Astrocyte of the spinal cord (primary cell): ENCODE measurements around the gene SETD2.

Source experiments
- DNase-seq: peaks from one replicate; pipeline ENCODE4 v3.0.0; 2011; ENCODE audit warnings: low read depth, low spot score
- H3K4me3 ChIP-seq: 2 replicates; pipeline ENCODE4 v1.5.1; 2011; ENCODE audit warnings: low read depth, mild to moderate bottlenecking, low read length, moderate library complexity
- CTCF ChIP-seq: IDR thresholded peaks from 2 replicates; pipeline ENCODE4 v1.5.1; 2012; ENCODE audit warnings: low read depth, mild to moderate bottlenecking, low read length, inconsistent platforms
- in situ Hi-C: cut with HindIII; loops from 2 replicates; pipeline ENCODE4 v1.10.0; 2017; ENCODE audit warnings: low sequenced_read_pairs

The SETD2 gene

DNA sequence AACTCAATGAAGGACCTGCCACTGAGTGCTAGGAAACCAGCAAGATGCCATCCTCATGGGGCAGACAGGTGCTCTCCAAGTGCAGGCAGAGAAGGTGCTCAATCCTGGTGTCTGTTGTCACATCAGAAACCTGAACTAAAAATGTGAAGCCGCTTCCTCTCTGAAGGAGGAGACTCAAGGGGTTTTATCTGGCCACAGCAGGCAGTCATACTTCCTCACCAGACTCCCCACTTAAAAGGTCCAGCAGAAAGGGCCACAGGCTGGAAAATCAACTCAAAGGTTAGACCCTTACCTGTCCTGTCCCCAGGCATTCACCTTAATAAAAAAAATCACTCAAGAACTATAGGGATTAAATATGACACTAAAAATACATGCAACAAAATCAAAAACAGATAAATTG lies 192.2 kb downstream of the SETD2 start:
- no peak for TF ChIP-seq CTCF
- no peak overlapping the region for H3K4me3 ChIP-seq
- in situ Hi-C loops = no loop called here
- no peak for DNase-seq

GRCh38 chr3:46971151-46971550 lies 192.8 kb downstream of the SETD2 start:
- H3K4me3 ChIP-seq = no peak overlapping the region
- in situ Hi-C loops = no loop called here
- no peak for TF ChIP-seq CTCF
- DNase-seq = no peak

DNA sequence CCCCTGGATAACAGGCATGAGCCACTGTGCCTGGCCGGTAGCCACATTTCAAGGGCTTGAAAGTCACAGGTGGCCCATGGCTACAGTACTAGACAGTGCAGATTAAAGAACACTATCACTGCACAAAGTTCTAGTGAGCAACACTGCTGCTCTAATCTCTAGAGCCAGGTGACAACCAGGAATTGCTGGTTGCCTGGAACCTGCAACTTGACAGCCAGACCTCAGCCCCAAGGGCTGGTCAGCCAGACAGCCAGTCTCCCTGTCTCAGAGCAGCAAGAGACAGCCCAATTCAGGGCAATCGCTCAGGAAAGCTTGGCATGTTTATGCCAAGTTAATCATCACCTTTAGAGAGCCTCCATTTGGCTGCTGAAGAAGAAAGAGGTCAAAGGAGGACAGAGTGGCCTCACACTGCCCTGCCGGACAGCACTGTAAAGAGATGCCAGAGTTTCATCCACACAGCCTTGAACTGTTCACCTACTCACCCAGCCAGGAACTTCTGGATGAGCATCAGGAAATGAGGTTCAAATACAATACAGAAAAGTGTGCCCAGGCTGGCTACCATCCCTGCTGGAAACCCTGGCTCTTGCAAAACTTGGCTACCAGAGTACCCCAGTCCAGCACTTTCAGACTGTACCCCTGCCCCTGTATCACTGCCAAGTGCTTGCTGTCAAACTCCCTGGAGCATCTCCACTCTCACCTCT lies 193.4 kb downstream of the SETD2 start:
- no peak for DNase-seq
- in situ Hi-C loops = no loop called here
- H3K4me3 ChIP-seq = no peak overlapping the region
- no peak for TF ChIP-seq CTCF

GRCh38 chr3:46968783-46969428 lies 195.0 kb downstream of the SETD2 start:
- in situ Hi-C loops = no loop called here
- TF ChIP-seq CTCF = no peak
- no peak for DNase-seq
- H3K4me3 ChIP-seq = no peak overlapping the region

DNA sequence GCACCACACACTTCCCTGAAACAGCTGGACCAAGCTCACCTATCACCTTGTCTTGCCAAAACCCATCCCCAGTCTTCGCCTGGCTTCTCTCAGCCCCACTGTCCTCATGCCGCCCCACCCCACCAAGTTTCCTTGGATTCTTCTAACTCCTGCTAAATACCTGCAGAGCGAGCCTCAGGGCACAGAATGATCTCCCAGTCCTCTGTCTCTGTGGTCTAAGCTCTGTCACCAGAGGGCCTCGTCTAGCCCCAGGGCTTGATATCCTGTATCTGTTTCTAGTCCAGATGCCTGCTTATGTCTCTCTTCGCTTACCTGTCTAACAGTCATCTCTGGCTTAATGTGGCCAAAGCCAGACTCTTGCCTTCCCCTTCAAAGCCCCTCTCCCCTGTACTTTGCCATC lies 197.1 kb downstream of the SETD2 start:
- no peak for DNase-seq
- in situ Hi-C loops = no loop called here
- peak; percentile 2 for TF ChIP-seq CTCF
- no peak overlapping the region for H3K4me3 ChIP-seq
